CD14-positive monocyte (primary cell): Measurements from ENCODE around the gene RELT. TPM values are rescaled to one million over a fixed set of nuclear protein-coding genes. Genes with fewer than 3 reads are reported as not detected.

Source experiments
- DNase-seq, 3 donors: peaks; one replicate each; pipeline ENCODE4 v3.0.0-alpha.2; 2011 to 2022
- H2AFZ ChIP-seq: 2 replicates; pipeline ENCODE4 v1.6.0; 2012; ENCODE audit warnings: mild to moderate bottlenecking, low read depth, low read length, inconsistent platforms; ENCODE audit not compliant: insufficient read depth, poor library complexity, severe bottlenecking
- H3K27ac ChIP-seq, 2 donors: 1 replicate in 1 of 2; 2 replicates in 1 of 2; pipeline ENCODE4 v1.5.1; 2012 to 2013; ENCODE audit warnings: low read length in 2 of 2, control low read depth in 1 of 2, inconsistent platforms in 1 of 2, low read depth in 1 of 2, mild to moderate bottlenecking in 1 of 2
- H3K27me3 ChIP-seq, 2 donors: one replicate each; pipeline versions ENCODE4 v1.6.0 to v1.6.1; 2011 to 2013; ENCODE audit warnings: low read length in 2 of 2; ENCODE audit not compliant: control insufficient read depth in 2 of 2, insufficient read depth in 2 of 2
- H3K36me3 ChIP-seq, 2 donors: replicated peaks in 1 of 2; 1 replicate in 1 of 2; 2 replicates in 1 of 2; pipeline versions ENCODE4 v1.5.1 to v1.6.1; 2012 to 2013; ENCODE audit warnings: low read length in 2 of 2, control low read depth in 1 of 2, inconsistent platforms in 1 of 2, mild to moderate bottlenecking in 1 of 2; ENCODE audit not compliant: insufficient read depth in 2 of 2, control insufficient read depth in 1 of 2
- H3K4me1 ChIP-seq, 2 donors: 1 replicate in 1 of 2; 2 replicates in 1 of 2; pipeline versions ENCODE4 v1.5.1 to v1.6.1; 2012 to 2013; ENCODE audit warnings: low read length in 2 of 2, control low read depth in 1 of 2, inconsistent platforms in 1 of 2, mild to moderate bottlenecking in 1 of 2, moderate library complexity in 1 of 2; ENCODE audit not compliant: insufficient read depth in 2 of 2, control insufficient read depth in 1 of 2
- H3K4me2 ChIP-seq: replicated peaks from 2 replicates; pipeline ENCODE3; 2012; ENCODE audit warnings: low read length, moderate library complexity, mild to moderate bottlenecking; ENCODE audit not compliant: poor library complexity, severe bottlenecking; ENCODE audit errors: extremely low read depth
- H3K4me3 ChIP-seq, 3 experiments: fragments of 200-600 bp in 1 of 3; sonication (generic) in 1 of 3; replicated peaks in 1 of 3; 1 replicate in 2 of 3; 2 replicates in 1 of 3; pipeline ENCODE4 v1.5.1; 2011 to 2013; ENCODE audit warnings: low read length in 3 of 3, mild to moderate bottlenecking in 3 of 3, control low read depth in 2 of 3, low read depth in 2 of 3, inconsistent platforms in 1 of 3, moderate library complexity in 1 of 3
- H3K79me2 ChIP-seq: 2 replicates; pipeline ENCODE4 v1.6.0; 2012; ENCODE audit warnings: mild to moderate bottlenecking, control low read depth, inconsistent platforms, low read length, moderate library complexity; ENCODE audit not compliant: insufficient read depth
- H3K9ac ChIP-seq: 2 replicates; pipeline ENCODE4 v1.6.0; 2017; ENCODE audit warnings: low read length, mild to moderate bottlenecking; ENCODE audit not compliant: insufficient read depth, poor library complexity, severe bottlenecking
- H3K9me3 ChIP-seq, 2 donors: replicated peaks in 1 of 2; 1 replicate in 1 of 2; 2 replicates in 1 of 2; pipeline versions ENCODE4 v1.5.1 to v1.6.1; 2012 to 2013; ENCODE audit warnings: low read length in 2 of 2, control low read depth in 1 of 2; ENCODE audit not compliant: control insufficient read depth in 1 of 2, insufficient read depth in 1 of 2
- H4K20me1 ChIP-seq: 2 replicates; pipeline ENCODE4 v1.6.0; 2012; ENCODE audit warnings: mild to moderate bottlenecking, low read length, control low read depth, moderate library complexity; ENCODE audit not compliant: insufficient read depth
- H3K27ac Mint-ChIP-seq, 7 donors: one replicate each; pipeline ENCODE4 v1.8.0; 2020; ENCODE audit warnings: mild to moderate bottlenecking in 7 of 7, mixed read lengths in 7 of 7, moderate library complexity in 6 of 7, inconsistent platforms in 2 of 7
- H3K27me3 Mint-ChIP-seq, 3 donors: one replicate each; pipeline ENCODE4 v1.8.0; 2021 to 2022; ENCODE audit warnings: low read depth in 3 of 3, mild to moderate bottlenecking in 3 of 3, mixed read lengths in 3 of 3, moderate library complexity in 3 of 3, inconsistent platforms in 1 of 3
- H3K36me3 Mint-ChIP-seq, 2 donors: one replicate each; pipeline ENCODE4 v1.8.0; 2020; ENCODE audit warnings: mixed read lengths in 2 of 2, inconsistent platforms in 1 of 2, mild to moderate bottlenecking in 1 of 2
- H3K4me1 Mint-ChIP-seq: one replicate; pipeline ENCODE4 v1.8.0; 2020; ENCODE audit warnings: mild to moderate bottlenecking, mixed read lengths
- H3K4me3 Mint-ChIP-seq, 2 donors: one replicate each; pipeline ENCODE4 v1.8.0; 2020; ENCODE audit warnings: mild to moderate bottlenecking in 2 of 2, mixed read lengths in 2 of 2, moderate library complexity in 1 of 2
- H3K9me3 Mint-ChIP-seq, 7 donors: one replicate each; pipeline ENCODE4 v1.8.0; 2020 to 2022; ENCODE audit warnings: mixed read lengths in 7 of 7, mild to moderate bottlenecking in 6 of 7, moderate library complexity in 6 of 7, inconsistent platforms in 2 of 7
- WGBS: methylation state at CpG from one replicate; pipeline ENCODE4 v1.1.5; 2013; ENCODE audit warnings: missing lambda C conversion rate; ENCODE audit not compliant: insufficient coverage; 5-methylcytosine and 5-hydroxymethylcytosine counted together
- intact Hi-C, 2 donors: fragments of 100-400 bp; cut with micrococcal nuclease; formaldehyde crosslinking; loops; one replicate each; pipeline versions ENCODE4 v1.15.0 to v1.15.1; 2023
- polyA plus RNA-seq, 3 donors: library from polyadenylated mRNA; depleted of rRNA in 1 of 3; unstranded in 2 of 3; stranded (reverse) in 1 of 3; fragments of 300-500 nt in 2 of 3; fragments of >200 nt in 1 of 3; fragmentation: Illumina TruSeq in 2 of 3; gene quantifications; 1 replicate in 2 of 3; 2 replicates in 1 of 3; pipeline ENCODE4 v1.2.3, GENCODE V29; 2012 to 2021
- TF ChIP-seq, protein P1 (sequence below): fragments of 200-600 bp; IDR thresholded peaks from one replicate; pipeline ENCODE4 v1.8.0; 2022; ENCODE audit warnings: antibody characterized with exemption, mild to moderate bottlenecking

RELT gene
- polyA plus RNA-seq, 3 donors = 16.4 to 265 (median 27.3) TPM

- Histone ChIP-seq H3K27me3 (no peaks in the 10 kb centered on the region), H3K4me3 (no peak overlapping the region), H3K4me2 (no peak overlapping the region), H3K36me3 (no peaks in the 10 kb centered on the region), H3K9ac (no peak overlapping the region), H3K79me2 (peaks cover 21% of the 10 kb centered on the region), H2AFZ (no peak overlapping the region), H3K9me3 (no peaks in the 10 kb centered on the region), H3K27ac (no peak overlapping the region), H4K20me1 (peaks cover 13% of the 10 kb centered on the region), H3K4me1 (peaks cover 19 to 24% of the 10 kb centered on the region in 2 donors)
- Mint-ChIP-seq H3K36me3 (peaks cover 0 to 7% of the 10 kb centered on the region in 2 donors), H3K27me3 (peaks cover 1 to 6% (median 6%) of the 10 kb centered on the region in 3 donors), H3K4me1 (peaks cover 26% of the 10 kb centered on the region), H3K9me3 (no peaks in the 10 kb centered on the region), H3K27ac (peak overlapping the region in 2 of 7 donors; percentile 1 to 23), H3K4me3 (peak overlapping the region in 1 of 2 donors; percentile 37)
- 35% methylated on average over 6 of the region's 6 CpGs for WGBS
- TF ChIP-seq, protein P1, sequence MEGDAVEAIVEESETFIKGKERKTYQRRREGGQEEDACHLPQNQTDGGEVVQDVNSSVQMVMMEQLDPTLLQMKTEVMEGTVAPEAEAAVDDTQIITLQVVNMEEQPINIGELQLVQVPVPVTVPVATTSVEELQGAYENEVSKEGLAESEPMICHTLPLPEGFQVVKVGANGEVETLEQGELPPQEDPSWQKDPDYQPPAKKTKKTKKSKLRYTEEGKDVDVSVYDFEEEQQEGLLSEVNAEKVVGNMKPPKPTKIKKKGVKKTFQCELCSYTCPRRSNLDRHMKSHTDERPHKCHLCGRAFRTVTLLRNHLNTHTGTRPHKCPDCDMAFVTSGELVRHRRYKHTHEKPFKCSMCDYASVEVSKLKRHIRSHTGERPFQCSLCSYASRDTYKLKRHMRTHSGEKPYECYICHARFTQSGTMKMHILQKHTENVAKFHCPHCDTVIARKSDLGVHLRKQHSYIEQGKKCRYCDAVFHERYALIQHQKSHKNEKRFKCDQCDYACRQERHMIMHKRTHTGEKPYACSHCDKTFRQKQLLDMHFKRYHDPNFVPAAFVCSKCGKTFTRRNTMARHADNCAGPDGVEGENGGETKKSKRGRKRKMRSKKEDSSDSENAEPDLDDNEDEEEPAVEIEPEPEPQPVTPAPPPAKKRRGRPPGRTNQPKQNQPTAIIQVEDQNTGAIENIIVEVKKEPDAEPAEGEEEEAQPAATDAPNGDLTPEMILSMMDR = peak; percentile 59
- intact Hi-C loops = no loop called here
- peak; percentile 48 to 62 (median 50) for DNase-seq
Observed at GRCh38 chr11:73372375-73372993, 3.7 kb upstream of the RELT start.

- TF ChIP-seq, protein P1 = no peak
- H3K27me3 Mint-ChIP-seq = peaks cover 0 to 6% (median 6%) of the 10 kb centered on the region in 3 donors
- Histone ChIP-seq H3K9ac (no peak overlapping the region), H4K20me1 (peaks cover 30% of the 10 kb centered on the region), H3K9me3 (no peaks in the 10 kb centered on the region), H3K4me1 (peaks cover 36 to 41% of the 10 kb centered on the region in 2 donors), H3K4me2 (no peak overlapping the region), H3K4me3 (no peak overlapping the region), H3K79me2 (peaks cover 37% of the 10 kb centered on the region), H2AFZ (no peak overlapping the region), H3K36me3 (peaks cover 0 to 8% of the 10 kb centered on the region in 2 donors), H3K27me3 (no peaks in the 10 kb centered on the region), H3K27ac (no peak overlapping the region)
- peaks cover 15 to 19% of the 10 kb centered on the region in 2 donors for H3K36me3 Mint-ChIP-seq
- H3K27ac Mint-ChIP-seq = no peak overlapping the region
- H3K9me3 Mint-ChIP-seq = no peaks in the 10 kb centered on the region
- intact Hi-C loops = no loop called here
- WGBS = 88% methylated on average over 1 of the region's 4 CpGs
- no peak overlapping the region for H3K4me3 Mint-ChIP-seq
- H3K4me1 Mint-ChIP-seq = peaks cover 42% of the 10 kb centered on the region
- DNase-seq = no peak
Observed at GRCh38 chr11:73374151-73374550, 2.0 kb upstream of the RELT start.
